Ishikawa (cell line): Measurements from ENCODE around the gene CEMIP.

Source experiments
- CEBPB ChIP-seq: IDR thresholded peaks from 2 replicates; pipeline ENCODE4 v1.6.1; 2012
- CREB1 ChIP-seq: IDR thresholded peaks from 2 replicates; pipeline ENCODE4 v1.6.1; 2012; ENCODE audit warnings: low read depth
- EGR1 ChIP-seq: IDR thresholded peaks from 2 replicates; pipeline ENCODE4 v1.6.1; 2012
- EP300 ChIP-seq: IDR thresholded peaks from 2 replicates; pipeline ENCODE4 v1.6.1; 2012; ENCODE audit warnings: borderline replicate concordance
- FOXM1 ChIP-seq: IDR thresholded peaks from 2 replicates; pipeline ENCODE4 v1.6.1; 2012; ENCODE audit warnings: low read depth, borderline replicate concordance
- NFIC ChIP-seq: IDR thresholded peaks from 2 replicates; pipeline ENCODE4 v1.6.1; 2012
- RAD21 ChIP-seq: IDR thresholded peaks from 2 replicates; pipeline ENCODE4 v1.6.1; 2012; ENCODE audit warnings: low read depth
- TAF1 ChIP-seq: IDR thresholded peaks from 2 replicates; pipeline ENCODE4 v1.6.1; 2012; ENCODE audit warnings: low read depth, mild to moderate bottlenecking
- TCF12 ChIP-seq: IDR thresholded peaks from 2 replicates; pipeline ENCODE4 v1.6.1; 2012; ENCODE audit warnings: low read depth
- TEAD4 ChIP-seq: IDR thresholded peaks from 2 replicates; pipeline ENCODE4 v1.6.1; 2012
- USF1 ChIP-seq: IDR thresholded peaks from 2 replicates; pipeline ENCODE4 v1.6.1; 2012
- YY1 ChIP-seq: IDR thresholded peaks from 2 replicates; pipeline ENCODE4 v1.6.1; 2012; ENCODE audit warnings: low read depth
- ZBTB7A ChIP-seq: IDR thresholded peaks from 2 replicates; pipeline ENCODE4 v1.6.1; 2012; ENCODE audit warnings: low read depth
- TF ChIP-seq, protein P1 (sequence below): IDR thresholded peaks from 2 replicates; pipeline ENCODE4 v1.6.1; 2012; ENCODE audit warnings: low read depth, mild to moderate bottlenecking
- TF ChIP-seq, protein P2 (sequence below): IDR thresholded peaks from 2 replicates; pipeline ENCODE4 v1.6.1; 2012

CEMIP gene

GRCh38 chr15:80944818-80945217, 165.6 kb downstream of the CEMIP start:
- TF ChIP-seq RAD21 (no peak), TEAD4 (no peak), CEBPB (no peak), NFIC (no peak)

- TF ChIP-seq EP300 (no peak), EGR1 (no peak), USF1 (no peak), FOXM1 (no peak), CEBPB (no peak), NFIC (no peak), TAF1 (no peak)
Measured at GRCh38 chr15:80945605-80946004, 166.4 kb downstream of the CEMIP start.

GRCh38 chr15:80946576-80946975, 167.4 kb downstream of the CEMIP start:
- no peak for TF ChIP-seq USF1
- TF ChIP-seq TCF12, result no peak
- TF ChIP-seq EP300, result no peak
- TF ChIP-seq TAF1, result no peak
- TF ChIP-seq RAD21, result no peak
- TF ChIP-seq YY1, result no peak
- TF ChIP-seq CREB1, result no peak
- no peak for TF ChIP-seq NFIC

DNA sequence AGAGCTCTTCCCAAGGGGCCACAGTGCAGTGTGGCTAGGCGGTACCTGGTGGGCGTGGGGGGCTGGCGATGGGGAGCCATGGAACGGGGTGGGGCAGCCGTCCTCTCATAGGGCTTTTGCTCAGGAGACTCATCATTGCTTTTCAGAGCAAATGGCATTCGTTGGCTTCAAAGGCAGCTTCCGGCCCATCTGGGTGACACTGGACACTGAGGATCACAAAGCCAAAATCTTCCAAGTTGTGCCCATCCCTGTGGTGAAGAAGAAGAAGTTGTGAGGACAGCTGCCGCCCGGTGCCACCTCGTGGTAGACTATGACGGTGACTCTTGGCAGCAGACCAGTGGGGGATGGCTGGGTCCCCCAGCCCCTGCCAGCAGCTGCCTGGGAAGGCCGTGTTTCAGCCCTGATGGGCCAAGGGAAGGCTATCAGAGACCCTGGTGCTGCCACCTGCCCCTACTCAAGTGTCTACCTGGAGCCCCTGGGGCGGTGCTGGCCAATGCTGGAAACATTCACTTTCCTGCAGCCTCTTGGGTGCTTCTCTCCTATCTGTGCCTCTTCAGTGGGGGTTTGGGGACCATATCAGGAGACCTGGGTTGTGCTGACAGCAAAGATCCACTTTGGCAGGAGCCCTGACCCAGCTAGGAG, 169.6 kb downstream of the CEMIP start:
- TF ChIP-seq TCF12 (no peak), EP300 (no peak), NFIC (no peak), CREB1 (no peak), FOXM1 (no peak), YY1 (no peak), RAD21 (no peak)
- TF ChIP-seq, protein P1, sequence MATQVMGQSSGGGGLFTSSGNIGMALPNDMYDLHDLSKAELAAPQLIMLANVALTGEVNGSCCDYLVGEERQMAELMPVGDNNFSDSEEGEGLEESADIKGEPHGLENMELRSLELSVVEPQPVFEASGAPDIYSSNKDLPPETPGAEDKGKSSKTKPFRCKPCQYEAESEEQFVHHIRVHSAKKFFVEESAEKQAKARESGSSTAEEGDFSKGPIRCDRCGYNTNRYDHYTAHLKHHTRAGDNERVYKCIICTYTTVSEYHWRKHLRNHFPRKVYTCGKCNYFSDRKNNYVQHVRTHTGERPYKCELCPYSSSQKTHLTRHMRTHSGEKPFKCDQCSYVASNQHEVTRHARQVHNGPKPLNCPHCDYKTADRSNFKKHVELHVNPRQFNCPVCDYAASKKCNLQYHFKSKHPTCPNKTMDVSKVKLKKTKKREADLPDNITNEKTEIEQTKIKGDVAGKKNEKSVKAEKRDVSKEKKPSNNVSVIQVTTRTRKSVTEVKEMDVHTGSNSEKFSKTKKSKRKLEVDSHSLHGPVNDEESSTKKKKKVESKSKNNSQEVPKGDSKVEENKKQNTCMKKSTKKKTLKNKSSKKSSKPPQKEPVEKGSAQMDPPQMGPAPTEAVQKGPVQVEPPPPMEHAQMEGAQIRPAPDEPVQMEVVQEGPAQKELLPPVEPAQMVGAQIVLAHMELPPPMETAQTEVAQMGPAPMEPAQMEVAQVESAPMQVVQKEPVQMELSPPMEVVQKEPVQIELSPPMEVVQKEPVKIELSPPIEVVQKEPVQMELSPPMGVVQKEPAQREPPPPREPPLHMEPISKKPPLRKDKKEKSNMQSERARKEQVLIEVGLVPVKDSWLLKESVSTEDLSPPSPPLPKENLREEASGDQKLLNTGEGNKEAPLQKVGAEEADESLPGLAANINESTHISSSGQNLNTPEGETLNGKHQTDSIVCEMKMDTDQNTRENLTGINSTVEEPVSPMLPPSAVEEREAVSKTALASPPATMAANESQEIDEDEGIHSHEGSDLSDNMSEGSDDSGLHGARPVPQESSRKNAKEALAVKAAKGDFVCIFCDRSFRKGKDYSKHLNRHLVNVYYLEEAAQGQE, result no peak
- TF ChIP-seq, protein P2, sequence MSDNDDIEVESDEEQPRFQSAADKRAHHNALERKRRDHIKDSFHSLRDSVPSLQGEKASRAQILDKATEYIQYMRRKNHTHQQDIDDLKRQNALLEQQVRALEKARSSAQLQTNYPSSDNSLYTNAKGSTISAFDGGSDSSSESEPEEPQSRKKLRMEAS, result no peak

DNA sequence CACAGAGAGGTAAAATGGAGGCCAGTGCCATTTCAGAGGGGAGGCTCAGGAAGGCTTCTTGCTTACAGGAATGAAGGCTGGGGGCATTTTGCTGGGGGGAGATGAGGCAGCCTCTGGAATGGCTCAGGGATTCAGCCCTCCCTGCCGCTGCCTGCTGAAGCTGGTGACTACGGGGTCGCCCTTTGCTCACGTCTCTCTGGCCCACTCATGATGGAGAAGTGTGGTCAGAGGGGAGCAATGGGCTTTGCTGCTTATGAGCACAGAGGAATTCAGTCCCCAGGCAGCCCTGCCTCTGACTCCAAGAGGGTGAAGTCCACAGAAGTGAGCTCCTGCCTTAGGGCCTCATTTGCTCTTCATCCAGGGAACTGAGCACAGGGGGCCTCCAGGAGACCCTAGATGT, 170.6 kb downstream of the CEMIP start:
- TF ChIP-seq TAF1, result no peak
- no peak for TF ChIP-seq CREB1
- no peak for TF ChIP-seq NFIC
- TF ChIP-seq USF1, result no peak
- TF ChIP-seq, protein P2, result no peak
- TF ChIP-seq TEAD4, result no peak
- TF ChIP-seq FOXM1, result no peak
- TF ChIP-seq ZBTB7A, result no peak

DNA sequence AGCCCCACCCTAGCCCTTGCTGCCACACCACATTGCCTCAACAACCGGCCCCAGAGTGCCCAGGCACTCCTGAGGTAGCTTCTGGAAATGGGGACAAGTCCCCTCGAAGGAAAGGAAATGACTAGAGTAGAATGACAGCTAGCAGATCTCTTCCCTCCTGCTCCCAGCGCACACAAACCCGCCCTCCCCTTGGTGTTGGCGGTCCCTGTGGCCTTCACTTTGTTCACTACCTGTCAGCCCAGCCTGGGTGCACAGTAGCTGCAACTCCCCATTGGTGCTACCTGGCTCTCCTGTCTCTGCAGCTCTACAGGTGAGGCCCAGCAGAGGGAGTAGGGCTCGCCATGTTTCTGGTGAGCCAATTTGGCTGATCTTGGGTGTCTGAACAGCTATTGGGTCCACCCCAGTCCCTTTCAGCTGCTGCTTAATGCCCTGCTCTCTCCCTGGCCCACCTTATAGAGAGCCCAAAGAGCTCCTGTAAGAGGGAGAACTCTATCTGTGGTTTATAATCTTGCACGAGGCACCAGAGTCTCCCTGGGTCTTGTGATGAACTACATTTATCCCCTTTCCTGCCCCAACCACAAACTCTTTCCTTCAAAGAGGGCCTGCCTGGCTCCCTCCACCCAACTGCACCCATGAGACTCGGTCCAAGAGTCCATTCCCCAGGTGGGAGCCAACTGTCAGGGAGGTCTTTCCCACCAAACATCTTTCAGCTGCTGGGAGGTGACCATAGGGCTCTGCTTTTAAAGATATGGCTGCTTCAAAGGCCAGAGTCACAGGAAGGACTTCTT, 171.3 kb downstream of the CEMIP start:
- no peak for TF ChIP-seq USF1
- no peak for TF ChIP-seq YY1
- TF ChIP-seq ZBTB7A, result no peak
- no peak for TF ChIP-seq TCF12
- no peak for TF ChIP-seq CREB1
- no peak for TF ChIP-seq CEBPB
- TF ChIP-seq FOXM1, result no peak
- TF ChIP-seq TAF1, result no peak
- TF ChIP-seq, protein P2, result no peak

GRCh38 chr15:80951941-80952340, 172.8 kb downstream of the CEMIP start:
- TF ChIP-seq, protein P2, result no peak
- TF ChIP-seq, protein P1, result no peak
- TF ChIP-seq CEBPB, result no peak
